Limb (tissue), 2 donors: ENCODE data around the gene KAT6B.
"Not testable (repeated sequence)": the region's sequence is repeated elsewhere in the genome, so short reads cannot be mapped to it uniquely, and the experiment has no call there.

Experiments
- DNase-seq, 2 donors: peaks; one replicate each; pipeline ENCODE4 v3.0.0-alpha.2; 2016; ENCODE audit errors: extremely low spot score in 2 of 2

KAT6B gene

GRCh38 chr10:74917481-74918077 lies 91.2 kb downstream of the KAT6B start:
- DNase-seq: no peak

- no peak for DNase-seq
Measured at GRCh38 chr10:74919671-74920070, 93.3 kb downstream of the KAT6B start.

GRCh38 chr10:74921070-74921469 lies 94.7 kb downstream of the KAT6B start:
- not testable (repeated sequence) for DNase-seq

- no peak for DNase-seq
Measured at GRCh38 chr10:74921744-74922143, 95.3 kb downstream of the KAT6B start.

- no peak for DNase-seq
Measured at GRCh38 chr10:74922921-74923320, 96.5 kb downstream of the KAT6B start.

GRCh38 chr10:74923556-74923955 lies 97.2 kb downstream of the KAT6B start:
- no peak for DNase-seq

- no peak for DNase-seq
Measured at GRCh38 chr10:74924251-74924963, 98.0 kb downstream of the KAT6B start.

GRCh38 chr10:74925291-74925690 lies 98.9 kb downstream of the KAT6B start:
- DNase-seq: no peak

GRCh38 chr10:74925708-74926107 lies 99.3 kb downstream of the KAT6B start:
- DNase-seq: no peak

GRCh38 chr10:74926791-74927585 lies 100.6 kb downstream of the KAT6B start:
- no peak for DNase-seq

GRCh38 chr10:74927701-74928100 lies 101.3 kb downstream of the KAT6B start:
- DNase-seq: no peak

- DNase-seq: no peak
Measured at GRCh38 chr10:74928742-74929191, 102.4 kb downstream of the KAT6B start.

- DNase-seq: no peak
Measured at GRCh38 chr10:74929197-74929596, 102.8 kb downstream of the KAT6B start.

GRCh38 chr10:74930965-74931364 lies 104.6 kb downstream of the KAT6B start:
- no peak for DNase-seq

GRCh38 chr10:74932648-74933047 lies 106.2 kb downstream of the KAT6B start:
- DNase-seq: peak in 1 of 2 donors; percentile 54

GRCh38 chr10:74934100-74934812 lies 107.9 kb downstream of the KAT6B start:
- no peak for DNase-seq

- peak in 1 of 2 donors; percentile 72 for DNase-seq
Measured at GRCh38 chr10:74936577-74937265, 110.3 kb downstream of the KAT6B start.

GRCh38 chr10:74937266-74937856 lies 111.0 kb downstream of the KAT6B start:
- no peak for DNase-seq

- no peak for DNase-seq
Measured at GRCh38 chr10:74944205-74944604, 117.8 kb downstream of the KAT6B start.

- DNase-seq: no peak
Measured at GRCh38 chr10:74947781-74948401, 121.5 kb downstream of the KAT6B start.
